WTC11 (cell line): ENCODE results near the gene LDB2. TPM values are rescaled to one million over a fixed set of nuclear protein-coding genes. Genes with fewer than 3 reads are reported as not detected.

Experiments
- ATAC-seq: fragments of 200-7000 bp; cut with Tn5 transposase; 2 replicates; pipeline ENCODE4 v1.10.0; 2021; ENCODE audit warnings: mild to moderate bottlenecking, moderate library complexity
- CTCF ChIA-PET: fragments of 300-600 bp; sonication (Branson Sonifier 250); formaldehyde crosslinking; loops from one replicate; lab custom pipeline; 2021; ENCODE audit warnings: antibody characterized with exemption; lab: Charles Lee
- POLR2A ChIA-PET: fragments of 350-600 bp; sonication (Branson Sonifier 250); formaldehyde crosslinking; loops from one replicate; lab custom pipeline; 2021; ENCODE audit warnings: antibody characterized with exemption; lab: Charles Lee
- DNase-seq: peaks from one replicate; pipeline ENCODE4 v3.0.0; 2021; ENCODE audit warnings: low spot score
- H3K27ac Mint-ChIP-seq: 2 replicates; pipeline ENCODE4 v1.8.0; 2021; ENCODE audit warnings: mixed read lengths
- H3K27me3 Mint-ChIP-seq: 2 replicates; pipeline ENCODE4 v1.8.0; 2021; ENCODE audit warnings: low read depth, mild to moderate bottlenecking, moderate library complexity, mixed read lengths
- H3K36me3 Mint-ChIP-seq: 2 replicates; pipeline ENCODE4 v1.8.0; 2021; ENCODE audit warnings: mixed read lengths
- H3K4me1 Mint-ChIP-seq: 2 replicates; pipeline ENCODE4 v1.8.0; 2022; ENCODE audit warnings: mixed read lengths
- H3K4me3 Mint-ChIP-seq: 2 replicates; pipeline ENCODE4 v1.8.0; 2021; ENCODE audit warnings: mild to moderate bottlenecking, moderate library complexity, mixed read lengths
- H3K9me3 Mint-ChIP-seq: 2 replicates; pipeline ENCODE4 v1.8.0; 2021; ENCODE audit warnings: mixed read lengths
- CBFB ChIP-seq: sonication (generic); formaldehyde crosslinking; IDR thresholded peaks from 2 replicates; pipeline ENCODE4 v1.8.1; 2022; ENCODE audit warnings: mild to moderate bottlenecking, low read depth, missing genetic modification reagents
- JAZF1 ChIP-seq: fragments of 250-450 bp; sonication (Bioruptor Pico); IDR thresholded peaks from 2 replicates; pipeline ENCODE4 v1.9.0; 2021; ENCODE audit warnings: moderate library complexity, mild to moderate bottlenecking, inconsistent platforms
- MXD4 ChIP-seq: fragments of 250-450 bp; sonication (Bioruptor Pico); IDR thresholded peaks from 2 replicates; pipeline ENCODE4 v1.8.0; 2021; ENCODE audit warnings: mild to moderate bottlenecking, moderate library complexity, borderline replicate concordance
- MYBL2 ChIP-seq: sonication (generic); formaldehyde crosslinking; IDR thresholded peaks from 2 replicates; pipeline ENCODE4 v1.8.1; 2023; ENCODE audit warnings: mild to moderate bottlenecking, moderate library complexity, missing genetic modification reagents
- PRRX2 ChIP-seq: fragments of 250-450 bp; sonication (Bioruptor Pico); IDR thresholded peaks from 2 replicates; pipeline ENCODE4 v1.8.0; 2021; ENCODE audit warnings: mild to moderate bottlenecking
- ZNF121 ChIP-seq: sonication (generic); formaldehyde crosslinking; IDR thresholded peaks from 2 replicates; pipeline ENCODE4 v1.8.0; 2023; ENCODE audit warnings: missing genetic modification reagents
- ZNF263 ChIP-seq: sonication (generic); formaldehyde crosslinking; IDR thresholded peaks from 2 replicates; pipeline ENCODE4 v1.8.1; 2022; ENCODE audit warnings: low read depth, mild to moderate bottlenecking, moderate library complexity, missing genetic modification reagents
- ZNF281 ChIP-seq: sonication (generic); formaldehyde crosslinking; IDR thresholded peaks from 2 replicates; pipeline ENCODE4 v1.8.0; 2023; ENCODE audit warnings: mild to moderate bottlenecking, missing genetic modification reagents
- ZNF532 ChIP-seq: fragments of 250-450 bp; sonication (Bioruptor Pico); IDR thresholded peaks from 2 replicates; pipeline ENCODE4 v1.9.0; 2021; ENCODE audit warnings: mild to moderate bottlenecking, borderline replicate concordance
- ZNF671 ChIP-seq: fragments of 250-450 bp; sonication (Bioruptor Pico); IDR thresholded peaks from 2 replicates; pipeline ENCODE4 v1.8.0; 2021; ENCODE audit warnings: mild to moderate bottlenecking
- total RNA-seq: library from RNA; stranded (reverse); gene quantifications from 3 replicates; pipeline ENCODE4 v1.2.3, GENCODE V29; 2021
- TF ChIP-seq, protein P1 (sequence below): fragments of 250-450 bp; sonication (Bioruptor Pico); IDR thresholded peaks from 2 replicates; pipeline ENCODE4 v1.8.0; 2021; ENCODE audit warnings: mild to moderate bottlenecking
- TF ChIP-seq, protein P2 (sequence below): sonication (generic); formaldehyde crosslinking; IDR thresholded peaks from 2 replicates; pipeline ENCODE4 v1.8.0; 2022; ENCODE audit warnings: missing genetic modification reagents
- TF ChIP-seq, protein P3 (sequence below): sonication (generic); formaldehyde crosslinking; IDR thresholded peaks from 2 replicates; pipeline ENCODE4 v1.8.1; 2022; ENCODE audit warnings: low read depth, missing genetic modification reagents, borderline replicate concordance
- TF ChIP-seq, protein P4 (sequence below): fragments of 250-450 bp; sonication (Bioruptor Pico); IDR thresholded peaks from 2 replicates; pipeline ENCODE4 v1.9.0; 2021; ENCODE audit warnings: mild to moderate bottlenecking
- TF ChIP-seq, protein P5 (sequence below): sonication (generic); formaldehyde crosslinking; IDR thresholded peaks from 2 replicates; pipeline ENCODE4 v1.8.1; 2023; ENCODE audit warnings: mild to moderate bottlenecking, missing genetic modification reagents, moderate library complexity
- TF ChIP-seq, protein P6 (sequence below): sonication (generic); formaldehyde crosslinking; IDR thresholded peaks from 2 replicates; pipeline ENCODE4 v1.8.1; 2023; ENCODE audit warnings: mild to moderate bottlenecking, missing genetic modification reagents, borderline replicate concordance

The LDB2 gene
- total RNA-seq, 1 experiment from 2014 or later, result 62.4 TPM

- peak; percentile 41 for ATAC-seq
- H3K27me3 Mint-ChIP-seq, result no peaks in the 10 kb centered on the region
- H3K9me3 Mint-ChIP-seq, result peaks cover 13% of the 10 kb centered on the region
- POLR2A ChIA-PET, result no interaction called here
- no peak for DNase-seq
- peaks cover 37% of the 10 kb centered on the region for H3K4me1 Mint-ChIP-seq
- H3K4me3 Mint-ChIP-seq, result no peak overlapping the region
- peak overlapping the region; percentile 83; the same call in 1 of the 2 replicates for H3K27ac Mint-ChIP-seq
- TF ChIP-seq, protein P1, sequence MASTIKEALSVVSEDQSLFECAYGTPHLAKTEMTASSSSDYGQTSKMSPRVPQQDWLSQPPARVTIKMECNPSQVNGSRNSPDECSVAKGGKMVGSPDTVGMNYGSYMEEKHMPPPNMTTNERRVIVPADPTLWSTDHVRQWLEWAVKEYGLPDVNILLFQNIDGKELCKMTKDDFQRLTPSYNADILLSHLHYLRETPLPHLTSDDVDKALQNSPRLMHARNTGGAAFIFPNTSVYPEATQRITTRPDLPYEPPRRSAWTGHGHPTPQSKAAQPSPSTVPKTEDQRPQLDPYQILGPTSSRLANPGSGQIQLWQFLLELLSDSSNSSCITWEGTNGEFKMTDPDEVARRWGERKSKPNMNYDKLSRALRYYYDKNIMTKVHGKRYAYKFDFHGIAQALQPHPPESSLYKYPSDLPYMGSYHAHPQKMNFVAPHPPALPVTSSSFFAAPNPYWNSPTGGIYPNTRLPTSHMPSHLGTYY, result no peak
- TF ChIP-seq, protein P2, sequence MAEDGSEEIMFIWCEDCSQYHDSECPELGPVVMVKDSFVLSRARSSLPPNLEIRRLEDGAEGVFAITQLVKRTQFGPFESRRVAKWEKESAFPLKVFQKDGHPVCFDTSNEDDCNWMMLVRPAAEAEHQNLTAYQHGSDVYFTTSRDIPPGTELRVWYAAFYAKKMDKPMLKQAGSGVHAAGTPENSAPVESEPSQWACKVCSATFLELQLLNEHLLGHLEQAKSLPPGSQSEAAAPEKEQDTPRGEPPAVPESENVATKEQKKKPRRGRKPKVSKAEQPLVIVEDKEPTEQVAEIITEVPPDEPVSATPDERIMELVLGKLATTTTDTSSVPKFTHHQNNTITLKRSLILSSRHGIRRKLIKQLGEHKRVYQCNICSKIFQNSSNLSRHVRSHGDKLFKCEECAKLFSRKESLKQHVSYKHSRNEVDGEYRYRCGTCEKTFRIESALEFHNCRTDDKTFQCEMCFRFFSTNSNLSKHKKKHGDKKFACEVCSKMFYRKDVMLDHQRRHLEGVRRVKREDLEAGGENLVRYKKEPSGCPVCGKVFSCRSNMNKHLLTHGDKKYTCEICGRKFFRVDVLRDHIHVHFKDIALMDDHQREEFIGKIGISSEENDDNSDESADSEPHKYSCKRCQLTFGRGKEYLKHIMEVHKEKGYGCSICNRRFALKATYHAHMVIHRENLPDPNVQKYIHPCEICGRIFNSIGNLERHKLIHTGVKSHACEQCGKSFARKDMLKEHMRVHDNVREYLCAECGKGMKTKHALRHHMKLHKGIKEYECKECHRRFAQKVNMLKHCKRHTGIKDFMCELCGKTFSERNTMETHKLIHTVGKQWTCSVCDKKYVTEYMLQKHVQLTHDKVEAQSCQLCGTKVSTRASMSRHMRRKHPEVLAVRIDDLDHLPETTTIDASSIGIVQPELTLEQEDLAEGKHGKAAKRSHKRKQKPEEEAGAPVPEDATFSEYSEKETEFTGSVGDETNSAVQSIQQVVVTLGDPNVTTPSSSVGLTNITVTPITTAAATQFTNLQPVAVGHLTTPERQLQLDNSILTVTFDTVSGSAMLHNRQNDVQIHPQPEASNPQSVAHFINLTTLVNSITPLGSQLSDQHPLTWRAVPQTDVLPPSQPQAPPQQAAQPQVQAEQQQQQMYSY (CRISPR knock-in tag), result no peak
- TF ChIP-seq ZNF281 (CRISPR knock-in tag) (no peak), JAZF1 (no peak), MXD4 (CRISPR knock-in tag) (no peak), ZNF263 (CRISPR knock-in tag) (no peak), PRRX2 (no peak), ZNF671 (no peak), ZNF532 (no peak), MYBL2 (CRISPR knock-in tag) (no peak), CBFB (CRISPR knock-in tag) (no peak), ZNF121 (CRISPR knock-in tag) (no peak)
- TF ChIP-seq, protein P3, sequence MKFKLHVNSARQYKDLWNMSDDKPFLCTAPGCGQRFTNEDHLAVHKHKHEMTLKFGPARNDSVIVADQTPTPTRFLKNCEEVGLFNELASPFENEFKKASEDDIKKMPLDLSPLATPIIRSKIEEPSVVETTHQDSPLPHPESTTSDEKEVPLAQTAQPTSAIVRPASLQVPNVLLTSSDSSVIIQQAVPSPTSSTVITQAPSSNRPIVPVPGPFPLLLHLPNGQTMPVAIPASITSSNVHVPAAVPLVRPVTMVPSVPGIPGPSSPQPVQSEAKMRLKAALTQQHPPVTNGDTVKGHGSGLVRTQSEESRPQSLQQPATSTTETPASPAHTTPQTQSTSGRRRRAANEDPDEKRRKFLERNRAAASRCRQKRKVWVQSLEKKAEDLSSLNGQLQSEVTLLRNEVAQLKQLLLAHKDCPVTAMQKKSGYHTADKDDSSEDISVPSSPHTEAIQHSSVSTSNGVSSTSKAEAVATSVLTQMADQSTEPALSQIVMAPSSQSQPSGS, result no peak
- TF ChIP-seq, protein P4, sequence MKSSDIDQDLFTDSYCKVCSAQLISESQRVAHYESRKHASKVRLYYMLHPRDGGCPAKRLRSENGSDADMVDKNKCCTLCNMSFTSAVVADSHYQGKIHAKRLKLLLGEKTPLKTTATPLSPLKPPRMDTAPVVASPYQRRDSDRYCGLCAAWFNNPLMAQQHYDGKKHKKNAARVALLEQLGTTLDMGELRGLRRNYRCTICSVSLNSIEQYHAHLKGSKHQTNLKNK (CRISPR knock-in tag), result no peak
- TF ChIP-seq, protein P5, sequence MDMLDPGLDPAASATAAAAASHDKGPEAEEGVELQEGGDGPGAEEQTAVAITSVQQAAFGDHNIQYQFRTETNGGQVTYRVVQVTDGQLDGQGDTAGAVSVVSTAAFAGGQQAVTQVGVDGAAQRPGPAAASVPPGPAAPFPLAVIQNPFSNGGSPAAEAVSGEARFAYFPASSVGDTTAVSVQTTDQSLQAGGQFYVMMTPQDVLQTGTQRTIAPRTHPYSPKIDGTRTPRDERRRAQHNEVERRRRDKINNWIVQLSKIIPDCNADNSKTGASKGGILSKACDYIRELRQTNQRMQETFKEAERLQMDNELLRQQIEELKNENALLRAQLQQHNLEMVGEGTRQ (CRISPR knock-in tag), result no peak
- TF ChIP-seq, protein P6, sequence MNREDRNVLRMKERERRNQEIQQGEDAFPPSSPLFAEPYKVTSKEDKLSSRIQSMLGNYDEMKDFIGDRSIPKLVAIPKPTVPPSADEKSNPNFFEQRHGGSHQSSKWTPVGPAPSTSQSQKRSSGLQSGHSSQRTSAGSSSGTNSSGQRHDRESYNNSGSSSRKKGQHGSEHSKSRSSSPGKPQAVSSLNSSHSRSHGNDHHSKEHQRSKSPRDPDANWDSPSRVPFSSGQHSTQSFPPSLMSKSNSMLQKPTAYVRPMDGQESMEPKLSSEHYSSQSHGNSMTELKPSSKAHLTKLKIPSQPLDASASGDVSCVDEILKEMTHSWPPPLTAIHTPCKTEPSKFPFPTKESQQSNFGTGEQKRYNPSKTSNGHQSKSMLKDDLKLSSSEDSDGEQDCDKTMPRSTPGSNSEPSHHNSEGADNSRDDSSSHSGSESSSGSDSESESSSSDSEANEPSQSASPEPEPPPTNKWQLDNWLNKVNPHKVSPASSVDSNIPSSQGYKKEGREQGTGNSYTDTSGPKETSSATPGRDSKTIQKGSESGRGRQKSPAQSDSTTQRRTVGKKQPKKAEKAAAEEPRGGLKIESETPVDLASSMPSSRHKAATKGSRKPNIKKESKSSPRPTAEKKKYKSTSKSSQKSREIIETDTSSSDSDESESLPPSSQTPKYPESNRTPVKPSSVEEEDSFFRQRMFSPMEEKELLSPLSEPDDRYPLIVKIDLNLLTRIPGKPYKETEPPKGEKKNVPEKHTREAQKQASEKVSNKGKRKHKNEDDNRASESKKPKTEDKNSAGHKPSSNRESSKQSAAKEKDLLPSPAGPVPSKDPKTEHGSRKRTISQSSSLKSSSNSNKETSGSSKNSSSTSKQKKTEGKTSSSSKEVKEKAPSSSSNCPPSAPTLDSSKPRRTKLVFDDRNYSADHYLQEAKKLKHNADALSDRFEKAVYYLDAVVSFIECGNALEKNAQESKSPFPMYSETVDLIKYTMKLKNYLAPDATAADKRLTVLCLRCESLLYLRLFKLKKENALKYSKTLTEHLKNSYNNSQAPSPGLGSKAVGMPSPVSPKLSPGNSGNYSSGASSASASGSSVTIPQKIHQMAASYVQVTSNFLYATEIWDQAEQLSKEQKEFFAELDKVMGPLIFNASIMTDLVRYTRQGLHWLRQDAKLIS (CRISPR knock-in tag), result no peak
- CTCF ChIA-PET, result no interaction called here
- peaks cover 12% of the 10 kb centered on the region for H3K36me3 Mint-ChIP-seq
These were observed 31.5 kb downstream of the LDB2 start for GRCh38 chr4:16866974-16867373.
